SIG-M5 (cell line): ENCODE data around the gene KCNC1.

ENCODE experiments used
- DNase-seq: peaks from one replicate; lab custom pipeline; 2025; lab: John Stamatoyannopoulos, UW

Gene KCNC1

GRCh38 chr11:17738151-17738973 lies 3.8 kb downstream of the KCNC1 start:
- DNase-seq = no peak

DNA sequence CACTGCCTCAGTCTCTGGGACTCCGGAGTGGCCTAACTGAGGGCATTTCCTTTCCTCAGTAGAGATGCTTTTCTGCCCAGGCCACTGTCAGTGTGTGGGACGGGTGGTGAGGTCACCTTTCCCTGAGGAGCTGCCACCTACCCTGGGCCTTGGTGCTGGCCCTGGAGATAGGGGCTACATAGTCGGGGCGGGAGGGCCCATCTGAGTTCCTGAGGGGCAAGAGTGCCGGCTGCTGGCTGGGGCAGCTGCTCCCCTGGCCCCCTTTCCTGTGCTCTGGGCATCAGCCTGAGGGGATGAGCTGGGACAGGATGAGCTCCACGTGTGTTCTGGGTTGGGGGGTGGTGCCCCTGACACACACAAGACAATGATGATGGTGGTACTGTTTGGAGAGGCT lies 5.4 kb downstream of the KCNC1 start:
- DNase-seq = no peak

GRCh38 chr11:17740649-17741235 lies 6.2 kb downstream of the KCNC1 start:
- DNase-seq = no peak

DNA sequence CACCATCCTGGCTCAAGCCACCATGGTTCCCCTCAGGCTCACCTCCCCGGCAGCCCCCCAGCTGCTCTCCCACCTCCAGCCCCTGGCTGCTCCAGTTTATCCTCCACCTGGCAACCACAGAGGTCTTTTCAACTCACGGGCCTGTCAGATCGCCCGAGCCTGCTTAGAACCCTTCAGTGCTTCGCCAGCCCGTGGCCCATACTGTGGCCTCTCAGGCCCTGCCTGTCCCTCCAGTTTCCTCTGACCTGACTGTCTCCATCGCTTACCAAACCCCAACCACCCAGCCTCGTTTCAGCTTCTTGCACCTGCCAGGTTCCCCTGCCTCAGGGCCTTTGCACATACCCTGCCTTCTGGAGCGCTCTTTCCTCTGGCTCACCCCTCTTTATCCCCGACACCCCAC lies 6.9 kb downstream of the KCNC1 start:
- DNase-seq = no peak

GRCh38 chr11:17742019-17742418 lies 7.4 kb downstream of the KCNC1 start:
- no peak for DNase-seq

- DNase-seq = no peak
Observed at GRCh38 chr11:17743026-17743807, 8.6 kb downstream of the KCNC1 start.

DNA sequence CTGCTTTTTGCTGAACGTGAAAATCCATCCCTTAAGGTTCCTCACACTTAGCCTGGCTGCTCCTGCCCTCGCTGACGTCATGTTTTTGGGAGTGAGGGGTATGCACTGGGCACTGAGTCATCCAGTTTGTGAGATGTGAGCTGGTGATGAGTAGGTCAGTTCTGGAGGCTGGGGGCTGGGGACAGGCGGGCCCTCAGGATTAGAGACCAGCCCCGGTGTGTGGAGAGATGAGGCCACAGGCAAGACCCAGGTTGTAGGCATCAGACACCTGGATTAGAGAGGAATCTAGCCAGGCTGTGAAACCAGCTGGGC lies 9.2 kb downstream of the KCNC1 start:
- DNase-seq = no peak

GRCh38 chr11:17744151-17744940 lies 9.8 kb downstream of the KCNC1 start:
- no peak for DNase-seq

DNA sequence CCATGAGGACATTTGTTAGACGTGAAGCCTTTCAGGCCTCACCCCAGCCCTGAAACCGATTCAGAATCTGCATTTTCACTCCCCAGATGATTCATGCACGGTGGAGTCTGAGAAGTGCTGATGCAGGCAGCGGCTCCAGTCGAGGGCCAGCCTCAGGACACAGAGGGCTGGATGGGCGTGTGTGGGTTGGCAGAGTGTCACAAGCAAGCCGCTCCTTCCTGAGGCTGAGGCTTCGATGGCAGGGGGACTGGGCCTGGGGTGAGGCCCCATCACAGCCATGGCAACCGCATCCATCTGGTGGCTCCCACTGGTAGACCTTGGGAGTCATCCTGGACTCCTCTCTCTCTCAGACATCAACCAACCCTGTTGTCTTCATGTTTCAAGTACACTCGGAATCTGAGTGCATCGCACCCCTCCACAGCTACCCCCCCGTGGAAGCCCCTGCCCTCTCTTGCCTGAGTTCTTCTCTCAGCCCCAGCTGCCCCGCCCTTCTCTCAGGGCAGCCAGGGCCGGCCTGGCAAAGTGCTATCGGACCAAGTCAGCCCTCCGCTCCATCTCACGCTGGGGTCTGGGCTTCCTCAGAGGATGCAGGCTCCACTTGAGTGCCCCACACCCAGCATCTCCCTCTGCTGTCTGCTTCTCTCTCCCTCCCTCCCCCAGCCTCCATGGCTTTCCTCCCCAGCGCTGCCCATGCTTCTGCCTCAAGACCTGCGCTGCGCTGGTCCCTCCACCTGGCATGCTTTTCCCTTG lies 10.6 kb downstream of the KCNC1 start:
- DNase-seq = no peak

- DNase-seq = no peak
Observed at GRCh38 chr11:17746096-17746495, 11.5 kb downstream of the KCNC1 start.

- DNase-seq = no peak
Observed at GRCh38 chr11:17747131-17747955, 12.8 kb downstream of the KCNC1 start.

DNA sequence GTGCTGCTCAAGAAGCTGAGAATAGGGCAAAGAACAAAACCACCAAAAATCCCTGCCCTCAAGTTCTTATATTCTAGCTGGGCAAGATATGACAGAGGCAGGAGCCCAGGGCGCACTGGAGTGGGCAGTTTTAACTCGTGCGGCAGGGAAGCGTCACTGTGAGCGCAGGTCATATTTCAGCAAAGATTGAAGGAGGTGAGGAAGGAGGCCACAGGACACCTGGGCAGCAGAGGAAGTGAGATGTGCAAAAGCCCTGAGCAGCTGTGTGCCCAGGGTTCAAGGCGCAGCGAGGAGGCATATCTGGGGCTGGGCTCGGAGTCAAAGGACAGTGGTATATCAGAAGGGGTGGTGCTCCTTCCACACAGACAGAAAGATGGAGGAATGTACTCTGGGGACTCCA lies 13.5 kb downstream of the KCNC1 start:
- no peak for DNase-seq

DNA sequence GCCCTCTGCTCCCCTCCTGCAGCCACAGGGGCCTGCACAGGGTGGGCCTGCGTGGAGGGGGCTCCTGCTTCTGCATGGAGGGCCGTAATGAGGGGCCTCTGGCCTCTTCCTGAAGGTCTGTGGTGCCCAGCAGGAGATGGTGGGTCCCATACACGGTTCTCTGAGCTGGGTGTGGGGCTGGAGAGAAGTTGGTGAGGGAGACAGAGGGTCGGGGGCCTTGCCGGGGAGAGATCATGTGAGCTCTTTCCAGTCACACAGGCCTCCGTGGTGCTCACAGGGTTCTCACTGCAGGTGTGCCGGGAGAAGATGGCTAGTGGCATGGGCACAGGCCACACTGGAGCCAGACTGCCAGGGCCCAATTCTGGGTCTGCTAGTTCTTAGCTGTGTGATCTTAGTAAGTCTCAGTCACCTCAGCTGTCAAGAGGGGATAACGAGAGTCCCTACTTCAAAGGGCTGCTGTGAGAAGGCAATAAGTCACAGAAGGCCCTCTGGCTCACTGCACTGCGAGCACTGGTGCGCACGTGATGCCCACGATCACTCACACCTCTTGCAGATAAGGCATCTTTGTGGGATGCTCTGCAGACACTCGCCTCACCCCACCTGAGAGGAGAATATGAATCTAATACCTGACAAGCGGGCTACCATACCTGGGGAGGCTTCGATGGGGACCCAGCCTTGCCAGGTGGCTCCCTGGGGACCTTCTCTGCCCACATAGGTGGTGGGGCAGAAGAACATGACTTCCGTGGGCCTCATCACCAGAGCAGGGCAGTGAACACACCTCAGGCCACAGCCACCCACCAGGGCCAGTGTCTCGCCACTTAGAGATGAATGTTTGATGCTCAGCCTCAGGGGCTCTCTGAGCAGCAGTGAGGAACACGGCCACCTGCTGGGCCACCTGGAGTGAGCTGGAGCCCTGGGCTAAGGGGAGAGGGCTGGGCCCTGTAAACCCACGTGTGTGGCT lies 14.5 kb downstream of the KCNC1 start:
- no peak for DNase-seq

- no peak for DNase-seq
Observed at GRCh38 chr11:17750013-17750800, 15.6 kb downstream of the KCNC1 start.

GRCh38 chr11:17750801-17751165 lies 16.2 kb downstream of the KCNC1 start:
- DNase-seq = no peak

DNA sequence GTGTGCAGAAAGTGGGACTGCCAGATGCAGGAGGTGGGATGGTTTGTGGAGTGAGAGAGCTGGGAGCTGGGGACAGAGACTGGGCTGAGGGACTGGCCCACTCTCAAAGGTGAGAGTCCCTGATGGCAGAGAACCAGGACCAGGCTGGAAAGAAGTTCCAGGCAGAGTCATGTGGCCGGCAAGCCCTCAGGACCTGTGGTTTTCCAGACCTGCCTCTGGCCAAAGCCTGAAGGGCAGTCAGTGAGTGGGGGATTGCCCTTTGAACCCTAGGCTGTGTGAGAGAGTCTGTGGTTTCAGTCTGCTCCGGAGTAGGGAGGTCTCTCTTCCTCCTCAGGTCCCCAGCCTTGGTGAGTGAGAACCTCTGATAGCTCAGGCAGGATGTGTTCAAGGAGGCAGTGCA lies 17.0 kb downstream of the KCNC1 start:
- DNase-seq = no peak

GRCh38 chr11:17752144-17752543 lies 17.6 kb downstream of the KCNC1 start:
- DNase-seq = no peak

DNA sequence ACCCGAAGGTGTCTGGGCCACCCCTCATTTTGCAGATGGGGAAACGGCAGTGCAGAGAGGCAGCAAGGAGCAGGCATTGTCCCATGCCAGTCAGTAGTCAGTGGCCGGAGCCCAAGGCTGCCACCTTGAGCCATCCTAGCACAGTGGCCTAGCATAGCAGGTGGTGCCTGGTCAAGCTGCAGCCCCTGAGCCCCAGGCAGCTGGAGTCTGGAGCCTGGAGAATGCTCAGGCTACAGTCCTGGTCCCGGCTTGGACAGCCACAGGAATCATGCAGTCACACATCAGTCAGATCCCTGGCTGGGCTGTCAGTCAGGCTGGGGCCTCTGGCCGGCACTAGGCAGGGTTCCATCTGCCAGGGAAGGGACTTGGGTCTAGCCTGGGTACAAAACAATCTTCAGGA lies 18.6 kb downstream of the KCNC1 start:
- DNase-seq = no peak

GRCh38 chr11:17753641-17754040 lies 19.1 kb downstream of the KCNC1 start:
- no peak for DNase-seq
